LHCN-M2 (cell line): ENCODE measurements around the gene TC2N. TPM values are rescaled to one million over a fixed set of nuclear protein-coding genes. Genes with fewer than 3 reads are reported as not detected.

Source experiments
- total RNA-seq: library from RNA; depleted of rRNA; stranded (reverse); fragments of >200 nt; gene quantifications from 2 replicates; pipeline ENCODE4 v1.2.3, GENCODE V29; 2014; rRNA removed

TC2N gene
- total RNA-seq, 1 experiment from 2014 or later: not detected

Other genes with a start within 250 kb of the TC2N start
- gene CATSPERB, start 135.4 kb downstream of the TC2N start, total RNA-seq: not detected in 2 replicates
- 20.0 TPM in 2 replicates for gene FBLN5, start 80.2 kb upstream of the TC2N start, total RNA-seq
- gene TRIP11, start 172.5 kb upstream of the TC2N start, total RNA-seq: 23.0 and 35.2 TPM in 2 replicates
- gene ATXN3, start 239.0 kb upstream of the TC2N start, total RNA-seq: 17.1 and 28.9 TPM in 2 replicates